CD14-positive monocyte (primary cell): ENCODE measurements around the gene RWDD4. TPM values are rescaled to one million over a fixed set of nuclear protein-coding genes. Genes with fewer than 3 reads are reported as not detected.

Experiments
- DNase-seq, 3 donors: peaks; one replicate each; pipeline ENCODE4 v3.0.0-alpha.2; 2011 to 2022
- H2AFZ ChIP-seq: 2 replicates; pipeline ENCODE4 v1.6.0; 2012; ENCODE audit warnings: mild to moderate bottlenecking, low read depth, low read length, inconsistent platforms; ENCODE audit not compliant: insufficient read depth, poor library complexity, severe bottlenecking
- H3K27ac ChIP-seq, 2 donors: 1 replicate in 1 of 2; 2 replicates in 1 of 2; pipeline ENCODE4 v1.5.1; 2012 to 2013; ENCODE audit warnings: low read length in 2 of 2, control low read depth in 1 of 2, inconsistent platforms in 1 of 2, low read depth in 1 of 2, mild to moderate bottlenecking in 1 of 2
- H3K27me3 ChIP-seq, 2 donors: one replicate each; pipeline versions ENCODE4 v1.6.0 to v1.6.1; 2011 to 2013; ENCODE audit warnings: low read length in 2 of 2; ENCODE audit not compliant: control insufficient read depth in 2 of 2, insufficient read depth in 2 of 2
- H3K36me3 ChIP-seq, 2 donors: replicated peaks in 1 of 2; 1 replicate in 1 of 2; 2 replicates in 1 of 2; pipeline versions ENCODE4 v1.5.1 to v1.6.1; 2012 to 2013; ENCODE audit warnings: low read length in 2 of 2, control low read depth in 1 of 2, inconsistent platforms in 1 of 2, mild to moderate bottlenecking in 1 of 2; ENCODE audit not compliant: insufficient read depth in 2 of 2, control insufficient read depth in 1 of 2
- H3K4me1 ChIP-seq, 2 donors: 1 replicate in 1 of 2; 2 replicates in 1 of 2; pipeline versions ENCODE4 v1.5.1 to v1.6.1; 2012 to 2013; ENCODE audit warnings: low read length in 2 of 2, control low read depth in 1 of 2, inconsistent platforms in 1 of 2, mild to moderate bottlenecking in 1 of 2, moderate library complexity in 1 of 2; ENCODE audit not compliant: insufficient read depth in 2 of 2, control insufficient read depth in 1 of 2
- H3K4me2 ChIP-seq: replicated peaks from 2 replicates; pipeline ENCODE3; 2012; ENCODE audit warnings: low read length, moderate library complexity, mild to moderate bottlenecking; ENCODE audit not compliant: poor library complexity, severe bottlenecking; ENCODE audit errors: extremely low read depth
- H3K4me3 ChIP-seq, 3 experiments: fragments of 200-600 bp in 1 of 3; sonication (generic) in 1 of 3; replicated peaks in 1 of 3; 1 replicate in 2 of 3; 2 replicates in 1 of 3; pipeline ENCODE4 v1.5.1; 2011 to 2013; ENCODE audit warnings: low read length in 3 of 3, mild to moderate bottlenecking in 3 of 3, control low read depth in 2 of 3, low read depth in 2 of 3, inconsistent platforms in 1 of 3, moderate library complexity in 1 of 3
- H3K79me2 ChIP-seq: 2 replicates; pipeline ENCODE4 v1.6.0; 2012; ENCODE audit warnings: mild to moderate bottlenecking, control low read depth, inconsistent platforms, low read length, moderate library complexity; ENCODE audit not compliant: insufficient read depth
- H3K9ac ChIP-seq: 2 replicates; pipeline ENCODE4 v1.6.0; 2017; ENCODE audit warnings: low read length, mild to moderate bottlenecking; ENCODE audit not compliant: insufficient read depth, poor library complexity, severe bottlenecking
- H3K9me3 ChIP-seq, 2 donors: replicated peaks in 1 of 2; 1 replicate in 1 of 2; 2 replicates in 1 of 2; pipeline versions ENCODE4 v1.5.1 to v1.6.1; 2012 to 2013; ENCODE audit warnings: low read length in 2 of 2, control low read depth in 1 of 2; ENCODE audit not compliant: control insufficient read depth in 1 of 2, insufficient read depth in 1 of 2
- H4K20me1 ChIP-seq: 2 replicates; pipeline ENCODE4 v1.6.0; 2012; ENCODE audit warnings: mild to moderate bottlenecking, low read length, control low read depth, moderate library complexity; ENCODE audit not compliant: insufficient read depth
- H3K27ac Mint-ChIP-seq, 7 donors: one replicate each; pipeline ENCODE4 v1.8.0; 2020; ENCODE audit warnings: mild to moderate bottlenecking in 7 of 7, mixed read lengths in 7 of 7, moderate library complexity in 6 of 7, inconsistent platforms in 2 of 7
- H3K27me3 Mint-ChIP-seq, 3 donors: one replicate each; pipeline ENCODE4 v1.8.0; 2021 to 2022; ENCODE audit warnings: low read depth in 3 of 3, mild to moderate bottlenecking in 3 of 3, mixed read lengths in 3 of 3, moderate library complexity in 3 of 3, inconsistent platforms in 1 of 3
- H3K36me3 Mint-ChIP-seq, 2 donors: one replicate each; pipeline ENCODE4 v1.8.0; 2020; ENCODE audit warnings: mixed read lengths in 2 of 2, inconsistent platforms in 1 of 2, mild to moderate bottlenecking in 1 of 2
- H3K4me1 Mint-ChIP-seq: one replicate; pipeline ENCODE4 v1.8.0; 2020; ENCODE audit warnings: mild to moderate bottlenecking, mixed read lengths
- H3K4me3 Mint-ChIP-seq, 2 donors: one replicate each; pipeline ENCODE4 v1.8.0; 2020; ENCODE audit warnings: mild to moderate bottlenecking in 2 of 2, mixed read lengths in 2 of 2, moderate library complexity in 1 of 2
- H3K9me3 Mint-ChIP-seq, 7 donors: one replicate each; pipeline ENCODE4 v1.8.0; 2020 to 2022; ENCODE audit warnings: mixed read lengths in 7 of 7, mild to moderate bottlenecking in 6 of 7, moderate library complexity in 6 of 7, inconsistent platforms in 2 of 7
- CTCF ChIP-seq: fragments of 200-600 bp; IDR thresholded peaks from one replicate; pipeline ENCODE4 v1.8.0; 2022; ENCODE audit warnings: antibody characterized with exemption, mild to moderate bottlenecking
- WGBS: methylation state at CpG from one replicate; pipeline ENCODE4 v1.1.5; 2013; ENCODE audit warnings: missing lambda C conversion rate; ENCODE audit not compliant: insufficient coverage; 5-methylcytosine and 5-hydroxymethylcytosine counted together
- intact Hi-C, 2 donors: fragments of 100-400 bp; cut with micrococcal nuclease; formaldehyde crosslinking; loops; one replicate each; pipeline versions ENCODE4 v1.15.0 to v1.15.1; 2023
- polyA plus RNA-seq, 3 donors: library from polyadenylated mRNA; depleted of rRNA in 1 of 3; unstranded in 2 of 3; stranded (reverse) in 1 of 3; fragments of 300-500 nt in 2 of 3; fragments of >200 nt in 1 of 3; fragmentation: Illumina TruSeq in 2 of 3; gene quantifications; 1 replicate in 2 of 3; 2 replicates in 1 of 3; pipeline ENCODE4 v1.2.3, GENCODE V29; 2012 to 2021
- small RNA-seq: library from RNA; depleted of rRNA; stranded (forward); fragments of <200 nt; gene quantifications from one replicate; pipeline ENCODE3, GENCODE V24; 2012; ENCODE audit warnings: low read depth; ENCODE audit not compliant: insufficient read length

Gene RWDD4
- polyA plus RNA-seq, 3 donors = 4.4 to 21.2 (median 16.5) TPM

- no peak overlapping the region for H3K4me3 Mint-ChIP-seq
- Histone ChIP-seq H3K27ac (no peak overlapping the region), H3K36me3 (no peaks in the 10 kb centered on the region), H4K20me1 (no peaks in the 10 kb centered on the region), H3K9ac (no peak overlapping the region), H3K4me3 (no peak overlapping the region), H3K9me3 (no peaks in the 10 kb centered on the region), H3K27me3 (no peaks in the 10 kb centered on the region), H3K4me1 (no peaks in the 10 kb centered on the region), H3K79me2 (no peaks in the 10 kb centered on the region), H3K4me2 (no peak overlapping the region), H2AFZ (no peak overlapping the region)
- intact Hi-C loops = no loop called here
- H3K36me3 Mint-ChIP-seq = no peaks in the 10 kb centered on the region
- 100% methylated on average over 1 of the region's 3 CpGs for WGBS
- no peak for DNase-seq
- no peak for TF ChIP-seq CTCF
- H3K4me1 Mint-ChIP-seq = no peaks in the 10 kb centered on the region
- no peak overlapping the region for H3K27ac Mint-ChIP-seq
- H3K9me3 Mint-ChIP-seq = peaks cover 0 to 7% (median 2%) of the 10 kb centered on the region in 7 donors
- peaks cover 1 to 2% (median 1%) of the 10 kb centered on the region in 3 donors for H3K27me3 Mint-ChIP-seq
These were observed 64.2 kb downstream of the RWDD4 start for GRCh38 chr4:183594823-183595222.

GRCh38 chr4:183591301-183591700, 67.7 kb downstream of the RWDD4 start:
- WGBS = no CpG with 5 or more reads among the region's 4 CpGs
- Histone ChIP-seq H3K36me3 (no peaks in the 10 kb centered on the region), H3K27me3 (no peaks in the 10 kb centered on the region), H3K9ac (no peak overlapping the region), H2AFZ (no peak overlapping the region), H4K20me1 (no peaks in the 10 kb centered on the region), H3K27ac (no peak overlapping the region), H3K4me3 (no peak overlapping the region), H3K79me2 (no peaks in the 10 kb centered on the region), H3K4me1 (no peaks in the 10 kb centered on the region), H3K4me2 (no peak overlapping the region), H3K9me3 (no peaks in the 10 kb centered on the region)
- Mint-ChIP-seq H3K27ac (no peak overlapping the region), H3K4me3 (no peak overlapping the region), H3K36me3 (no peaks in the 10 kb centered on the region), H3K9me3 (peaks cover 0 to 5% (median 2%) of the 10 kb centered on the region in 7 donors), H3K27me3 (peaks cover 0 to 4% (median 1%) of the 10 kb centered on the region in 3 donors), H3K4me1 (no peaks in the 10 kb centered on the region)
- intact Hi-C loops = no loop called here
- DNase-seq = no peak
- TF ChIP-seq CTCF = no peak

Small RNAs within 50 kb of the gene (small RNA-seq; reads per million reads assigned to genes)
- gene RNU6-1053P (not detected), gene RNU6-335P (not detected), gene RNU6-479P (not detected)

Other genes starting within 250 kb of the RWDD4 start
- gene CDKN2AIP, start 214.5 kb downstream of the RWDD4 start, polyA plus RNA-seq = 1 to 10 TPM; 3.1 to 4.4 (median 3.7) TPM
- 10 to 100 TPM in 2 of 3 donors, 1 to 10 TPM in 1; 6.6 to 12.2 (median 10.5) TPM for gene ING2, start 154.1 kb downstream of the RWDD4 start, polyA plus RNA-seq
- 10 to 100 TPM; 18.4 to 30.7 (median 29.7) TPM for gene TRAPPC11, start 108 bp upstream of the RWDD4 start, polyA plus RNA-seq
- under 1 TPM in 1 of 3 donors, not detected in 2; 0.01 TPM for gene STOX2, start 246.1 kb upstream of the RWDD4 start, polyA plus RNA-seq